Measurements from ENCODE around the gene C1orf105. TPM values are rescaled to one million over a fixed set of nuclear protein-coding genes. Genes with fewer than 3 reads are reported as not detected.
A peak's percentile ranks its signal among the peaks of the same experiment; 100 is the strongest.

The C1orf105 gene
- total and polyA plus RNA-seq, 7 donors, result 0.18 to 17.3 (median 1.6) TPM; not detected in 1

DNA sequence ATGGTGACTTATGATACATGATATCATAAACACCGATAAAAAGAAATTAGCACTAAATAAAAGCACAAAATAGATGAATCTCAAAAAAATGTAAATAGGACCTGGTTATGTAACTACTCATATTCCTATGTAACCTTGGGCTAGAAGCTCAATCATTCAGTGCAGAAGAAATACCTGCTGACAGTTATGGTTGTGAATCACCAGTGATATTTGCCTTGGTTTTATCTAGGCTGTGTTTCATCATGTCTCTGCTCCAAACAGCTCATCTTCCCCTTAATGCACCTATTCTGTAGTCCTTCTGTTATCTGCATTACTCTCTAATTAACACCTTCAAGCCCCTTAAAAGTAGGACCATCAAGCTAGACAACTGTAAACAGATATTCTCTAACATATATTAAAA is 39.7 kb downstream of the C1orf105 start:
- H3K9me3 ChIP-seq, result no peaks in the 10 kb centered on the region
- no peak for ATAC-seq

DNA sequence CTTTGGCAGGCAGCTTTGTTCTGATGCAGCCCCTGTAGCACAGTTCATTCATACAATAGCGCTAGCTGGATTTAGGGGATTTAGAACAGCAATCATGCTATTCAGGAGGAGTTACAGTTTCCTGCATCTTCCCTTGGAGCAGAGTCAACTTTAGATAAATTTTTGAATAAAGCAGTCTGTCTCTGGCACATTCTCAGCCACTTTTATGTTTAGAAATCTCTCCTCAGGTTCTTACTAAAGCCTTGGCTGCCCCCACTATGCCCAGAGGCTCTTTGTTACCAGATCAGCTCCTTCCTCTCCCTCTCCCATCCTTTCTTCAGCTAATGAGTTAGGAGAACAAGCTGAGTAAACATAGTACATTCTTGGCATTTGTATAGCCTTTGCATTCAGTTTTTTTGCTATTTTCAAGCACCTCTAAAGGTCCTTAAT is 40.4 kb downstream of the C1orf105 start:
- no peak overlapping the region for H3K27ac ChIP-seq
- no peaks in the 10 kb centered on the region for H3K4me1 ChIP-seq
- ATAC-seq (no peak), DNase-seq (no peak)
- H3K9me3 ChIP-seq, result no peaks in the 10 kb centered on the region
- intact Hi-C loops (cut with DNase I), result no loop called here
- WGBS, 3 donors, result 52 to 55% (median 53%) methylated on average over 1 of the region's 1 CpG
- H3K27me3 ChIP-seq (ENCODE audit: insufficient read depth in 3 of 3, low read length in 2 of 3), result no peaks in the 10 kb centered on the region
- no peak overlapping the region for H3K4me3 ChIP-seq
- TF ChIP-seq, protein P1, sequence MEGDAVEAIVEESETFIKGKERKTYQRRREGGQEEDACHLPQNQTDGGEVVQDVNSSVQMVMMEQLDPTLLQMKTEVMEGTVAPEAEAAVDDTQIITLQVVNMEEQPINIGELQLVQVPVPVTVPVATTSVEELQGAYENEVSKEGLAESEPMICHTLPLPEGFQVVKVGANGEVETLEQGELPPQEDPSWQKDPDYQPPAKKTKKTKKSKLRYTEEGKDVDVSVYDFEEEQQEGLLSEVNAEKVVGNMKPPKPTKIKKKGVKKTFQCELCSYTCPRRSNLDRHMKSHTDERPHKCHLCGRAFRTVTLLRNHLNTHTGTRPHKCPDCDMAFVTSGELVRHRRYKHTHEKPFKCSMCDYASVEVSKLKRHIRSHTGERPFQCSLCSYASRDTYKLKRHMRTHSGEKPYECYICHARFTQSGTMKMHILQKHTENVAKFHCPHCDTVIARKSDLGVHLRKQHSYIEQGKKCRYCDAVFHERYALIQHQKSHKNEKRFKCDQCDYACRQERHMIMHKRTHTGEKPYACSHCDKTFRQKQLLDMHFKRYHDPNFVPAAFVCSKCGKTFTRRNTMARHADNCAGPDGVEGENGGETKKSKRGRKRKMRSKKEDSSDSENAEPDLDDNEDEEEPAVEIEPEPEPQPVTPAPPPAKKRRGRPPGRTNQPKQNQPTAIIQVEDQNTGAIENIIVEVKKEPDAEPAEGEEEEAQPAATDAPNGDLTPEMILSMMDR (IDR thresholded peaks at IDR 0.05), result no peak
- H3K36me3 ChIP-seq (ENCODE audit: insufficient read depth in 1 of 2, low read depth in 1 of 2), result no peaks in the 10 kb centered on the region

More for the DNA sequence above, 39.7 kb downstream of the C1orf105 start:
- 95 to 100% (median 97%) methylated on average over 1 of the region's 1 CpG for WGBS, 3 donors
- H3K4me3 ChIP-seq, result no peak overlapping the region
- no peaks in the 10 kb centered on the region for H3K36me3 ChIP-seq (ENCODE audit: insufficient read depth in 1 of 2, low read depth in 1 of 2)
- intact Hi-C loops (cut with DNase I), result no loop called here
- no peaks in the 10 kb centered on the region for H3K4me1 ChIP-seq
- no peak overlapping the region for H3K27ac ChIP-seq
- DNase-seq, result no peak
- no peaks in the 10 kb centered on the region for H3K27me3 ChIP-seq (ENCODE audit: insufficient read depth in 3 of 3, low read length in 2 of 3)
- TF ChIP-seq, protein P1 (IDR thresholded peaks at IDR 0.05), result no peak

DNA sequence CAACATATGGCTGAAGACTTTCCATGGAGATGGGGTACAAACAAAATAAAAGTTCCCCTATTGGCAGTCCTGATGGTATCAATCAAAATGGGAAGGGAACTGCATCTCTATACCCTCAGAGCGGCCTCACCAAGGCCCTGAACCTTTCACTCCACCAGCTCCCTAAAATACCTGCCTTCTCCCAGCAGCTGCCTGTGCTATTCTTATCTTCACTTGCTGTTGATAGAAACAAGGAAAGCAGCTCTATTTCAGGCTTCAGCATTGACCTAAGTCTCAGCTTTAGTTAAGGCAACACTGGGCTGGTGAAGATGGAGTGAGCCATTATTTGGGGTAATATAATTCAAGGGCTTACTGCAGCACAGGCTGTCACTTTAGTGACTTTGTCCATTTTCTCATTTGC is 45.1 kb downstream of the C1orf105 start:
- Histone ChIP-seq H3K4me3 (no peak overlapping the region), H3K27me3 (ENCODE audit: insufficient read depth in 3 of 3, low read length in 2 of 3) (no peaks in the 10 kb centered on the region), H3K9me3 (no peaks in the 10 kb centered on the region), H3K27ac (no peak overlapping the region), H3K4me1 (no peaks in the 10 kb centered on the region), H3K36me3 (ENCODE audit: insufficient read depth in 1 of 2, low read depth in 1 of 2) (no peaks in the 10 kb centered on the region)
- ATAC-seq (peak; percentile 32 to 63 (median 52)), DNase-seq (no peak)
- TF ChIP-seq, protein P1 (IDR thresholded peaks at IDR 0.05), result no peak
- WGBS, 3 donors, result 57 to 78% (median 76%) methylated on average over 1 of the region's 1 CpG
- intact Hi-C loops (cut with DNase I), result no loop called here

DNA sequence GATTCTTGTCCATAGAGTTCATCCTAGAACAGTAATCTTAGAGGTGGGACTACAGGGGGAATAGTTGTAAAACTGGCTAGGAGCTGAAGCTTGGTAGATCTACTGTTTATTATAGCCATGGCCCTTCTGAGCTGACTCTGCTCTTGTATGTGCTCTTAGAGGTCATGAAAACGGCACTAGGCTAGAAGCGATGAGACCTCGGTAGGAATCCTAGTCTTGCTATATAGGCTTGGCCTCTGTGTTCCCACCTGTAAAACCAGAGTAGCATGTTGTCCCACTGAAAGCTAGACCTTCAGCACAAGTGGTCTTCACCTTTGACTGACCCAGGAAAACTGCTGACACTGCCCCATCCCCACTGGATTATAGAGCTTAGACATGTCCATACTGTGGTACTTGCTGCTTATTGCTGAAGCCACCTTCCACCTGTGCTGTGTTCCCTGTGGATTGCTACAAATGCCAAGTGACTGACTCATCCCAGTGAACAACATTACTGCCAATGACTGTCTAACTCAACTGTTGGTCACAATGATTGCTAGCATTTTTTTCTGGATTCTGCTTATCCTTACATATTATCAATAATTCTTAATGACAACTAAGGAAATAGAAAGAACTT is 46.4 kb downstream of the C1orf105 start:
- no peak for ATAC-seq
- 91 to 98% (median 96%) methylated on average over 3 of the region's 3 CpGs for WGBS, 3 donors
- intact Hi-C loops (cut with DNase I), result no loop called here
- H3K27me3 ChIP-seq (ENCODE audit: insufficient read depth in 3 of 3, low read length in 2 of 3), result no peaks in the 10 kb centered on the region
- no peaks in the 10 kb centered on the region for H3K4me1 ChIP-seq
- H3K9me3 ChIP-seq, result no peaks in the 10 kb centered on the region
- no peaks in the 10 kb centered on the region for H3K36me3 ChIP-seq (ENCODE audit: insufficient read depth in 1 of 2, low read depth in 1 of 2)
- DNase-seq, result no peak
- no peak overlapping the region for H3K27ac ChIP-seq
- no peak overlapping the region for H3K4me3 ChIP-seq
- TF ChIP-seq, protein P1 (IDR thresholded peaks at IDR 0.05), result no peak

DNA sequence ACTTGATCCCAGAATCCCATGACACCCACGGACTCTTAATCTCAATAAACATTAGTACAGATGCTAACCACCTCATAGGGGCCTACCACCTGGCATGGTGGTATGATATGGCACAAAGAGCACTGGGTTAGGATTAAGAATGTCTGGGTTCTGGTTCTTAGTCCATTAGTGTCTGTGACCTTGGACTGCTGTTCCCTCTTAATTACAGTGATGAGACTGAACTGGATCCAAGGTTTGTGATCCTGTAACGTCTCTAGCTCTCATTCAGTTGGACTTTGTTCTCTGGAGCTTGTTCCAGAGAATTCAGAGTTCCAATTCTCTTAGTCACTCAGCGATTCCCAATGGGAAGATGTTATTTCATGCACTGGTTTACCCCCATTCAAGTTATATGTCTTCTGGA is 47.0 kb downstream of the C1orf105 start:
- Histone ChIP-seq H3K4me3 (no peak overlapping the region), H3K27ac (no peak overlapping the region), H3K4me1 (no peaks in the 10 kb centered on the region), H3K9me3 (no peaks in the 10 kb centered on the region), H3K36me3 (ENCODE audit: insufficient read depth in 1 of 2, low read depth in 1 of 2) (no peaks in the 10 kb centered on the region), H3K27me3 (ENCODE audit: insufficient read depth in 3 of 3, low read length in 2 of 3) (no peaks in the 10 kb centered on the region)
- DNase-seq (no peak), ATAC-seq (no peak)
- WGBS, 3 donors, result 52 to 59% (median 54%) methylated on average over 3 of the region's 3 CpGs
- intact Hi-C loops (cut with DNase I), result no loop called here
- TF ChIP-seq, protein P1 (IDR thresholded peaks at IDR 0.05), result no peak

Data from psoas muscle (tissue), 8 donors.